GM21825 (cell line): ENCODE data around the gene CHRFAM7A.
"Not testable (repeated sequence)": the region's sequence is repeated elsewhere in the genome, so short reads cannot be mapped to it uniquely, and the experiment has no call there.

ENCODE experiments used
- ATAC-seq: cut with Tn5 transposase; IDR thresholded peaks from one replicate; pipeline ENCODE4 v1.9.1; 2021; ENCODE audit warnings: mild to moderate bottlenecking, moderate library complexity; ENCODE audit not compliant: unreplicated experiment

Gene CHRFAM7A

GRCh38 chr15:30392766-30393663 lies at the start of gene CHRFAM7A:
TSS of gene CHRFAM7A (minus strand) at chr15:30393540. CDS start at chr15:30383351, 10,189 bp downstream.
- not testable (repeated sequence) for ATAC-seq

GRCh38 chr15:30438348-30438747 lies 45.0 kb upstream of the CHRFAM7A start:
- not testable (repeated sequence) for ATAC-seq

- ATAC-seq, result not testable (repeated sequence)
Observed at GRCh38 chr15:30435878-30436277, 42.5 kb upstream of the CHRFAM7A start.

- ATAC-seq, result not testable (repeated sequence)
Observed at GRCh38 chr15:30420723-30421122, 27.4 kb upstream of the CHRFAM7A start.

- ATAC-seq, result not testable (repeated sequence)
Observed at GRCh38 chr15:30414160-30414559, 20.8 kb upstream of the CHRFAM7A start, which contains the start of gene GOLGA8R. TSS of gene GOLGA8R (minus strand) at chr15:30414260. CDS start at chr15:30414162, 98 bp downstream.

- ATAC-seq, result not testable (repeated sequence)
Observed at GRCh38 chr15:30407636-30408035, 14.3 kb upstream of the CHRFAM7A start.

- not testable (repeated sequence) for ATAC-seq
Observed at GRCh38 chr15:30398988-30399387, 5.6 kb upstream of the CHRFAM7A start.

GRCh38 chr15:30393664-30393991 lies 288 bp upstream of the CHRFAM7A start:
- ATAC-seq, result not testable (repeated sequence)

GRCh38 chr15:30386318-30386887 lies 6.9 kb downstream of the CHRFAM7A start:
- ATAC-seq, result not testable (repeated sequence)

- not testable (repeated sequence) for ATAC-seq
Observed at GRCh38 chr15:30377082-30377413, 16.3 kb downstream of the CHRFAM7A start.

GRCh38 chr15:30376375-30377081 lies 16.8 kb downstream of the CHRFAM7A start:
- not testable (repeated sequence) for ATAC-seq

- not testable (repeated sequence) for ATAC-seq
Observed at GRCh38 chr15:30375872-30376271, 17.5 kb downstream of the CHRFAM7A start.

GRCh38 chr15:30374862-30375261 lies 18.5 kb downstream of the CHRFAM7A start:
- not testable (repeated sequence) for ATAC-seq

GRCh38 chr15:30368271-30368670 lies 25.1 kb downstream of the CHRFAM7A start:
- ATAC-seq, result not testable (repeated sequence)

GRCh38 chr15:30367246-30367645 lies 26.1 kb downstream of the CHRFAM7A start:
- ATAC-seq, result not testable (repeated sequence)

- not testable (repeated sequence) for ATAC-seq
Observed at GRCh38 chr15:30361404-30361803, 31.9 kb downstream of the CHRFAM7A start.

- ATAC-seq, result not testable (repeated sequence)
Observed at GRCh38 chr15:30360990-30361389, 32.4 kb downstream of the CHRFAM7A start.

GRCh38 chr15:30355043-30355442 lies 38.3 kb downstream of the CHRFAM7A start:
- not testable (repeated sequence) for ATAC-seq

- not testable (repeated sequence) for ATAC-seq
Observed at GRCh38 chr15:30349803-30350202, 43.5 kb downstream of the CHRFAM7A start.

- ATAC-seq, result not testable (repeated sequence)
Observed at GRCh38 chr15:30336584-30336983, 56.8 kb downstream of the CHRFAM7A start.

GRCh38 chr15:30334152-30334551 lies 59.2 kb downstream of the CHRFAM7A start:
- not testable (repeated sequence) for ATAC-seq
